ENCODE results near the gene AACS. TPM values are rescaled to one million over a fixed set of nuclear protein-coding genes. Genes with fewer than 3 reads are reported as not detected.
"Not testable (repeated sequence)": the region's sequence is repeated elsewhere in the genome, so short reads cannot be mapped to it uniquely, and the experiment has no call there.

AACS gene
- total RNA-seq, 1 donor from 2014 or later: 38.8 TPM

- no peak for DNase-seq (ENCODE audit: low spot score, unreplicated experiment)
- Mint-ChIP-seq H3K36me3 (ENCODE audit: insufficient read depth) (peaks cover 31% of the 10 kb centered on the region), H3K9me3 (ENCODE audit: low read depth) (no peaks in the 10 kb centered on the region), H3K27me3 (no peaks in the 10 kb centered on the region), H3K27ac (no peak overlapping the region), H3K4me3 (ENCODE audit: low read depth) (no peak overlapping the region), H3K4me1 (ENCODE audit: low read depth) (no peaks in the 10 kb centered on the region)
- no peak for TF ChIP-seq CTCF (IDR thresholded peaks at IDR 0.05; ENCODE audit: unreplicated experiment)
Measured at GRCh38 chr12:125079648-125080645, 14.7 kb downstream of the AACS start.

- H3K4me1 Mint-ChIP-seq (ENCODE audit: low read depth): no peaks in the 10 kb centered on the region
- no peak overlapping the region for H3K4me3 Mint-ChIP-seq (ENCODE audit: low read depth)
- TF ChIP-seq CTCF (IDR thresholded peaks at IDR 0.05; ENCODE audit: unreplicated experiment): no peak
- H3K36me3 Mint-ChIP-seq (ENCODE audit: insufficient read depth): peaks cover 29% of the 10 kb centered on the region
- DNase-seq (ENCODE audit: low spot score, unreplicated experiment): no peak
- H3K27me3 Mint-ChIP-seq: no peaks in the 10 kb centered on the region
- H3K9me3 Mint-ChIP-seq (ENCODE audit: low read depth): no peaks in the 10 kb centered on the region
- no peak overlapping the region for H3K27ac Mint-ChIP-seq
Measured at GRCh38 chr12:125081427-125081826, 16.2 kb downstream of the AACS start.

DNA sequence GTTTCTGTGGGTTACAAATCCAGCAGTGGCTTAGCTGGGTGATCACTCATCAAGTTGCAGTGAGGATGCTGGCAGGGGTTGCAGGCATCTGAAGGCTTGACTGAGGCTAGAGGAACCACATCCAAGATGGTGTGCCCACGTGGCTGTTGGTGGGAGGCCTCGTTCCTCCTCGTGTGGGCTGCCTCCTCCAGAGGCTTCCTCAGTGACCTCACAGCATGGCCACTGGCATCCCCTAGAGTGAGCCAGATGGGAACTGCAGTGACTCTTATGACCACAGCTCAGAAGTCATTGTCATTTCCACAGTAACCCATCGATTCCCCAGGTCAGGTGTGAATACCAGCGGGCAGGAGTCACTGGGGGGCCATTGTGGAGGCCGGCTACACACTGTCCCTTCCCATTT is 17.8 kb downstream of the AACS start:
- Mint-ChIP-seq H3K4me1 (ENCODE audit: low read depth) (no peaks in the 10 kb centered on the region), H3K27me3 (no peaks in the 10 kb centered on the region), H3K36me3 (ENCODE audit: insufficient read depth) (peaks cover 30% of the 10 kb centered on the region), H3K9me3 (ENCODE audit: low read depth) (no peaks in the 10 kb centered on the region), H3K4me3 (ENCODE audit: low read depth) (no peak overlapping the region), H3K27ac (peak overlapping the region; percentile 45)
- DNase-seq (ENCODE audit: low spot score, unreplicated experiment): no peak
- no peak for TF ChIP-seq CTCF (IDR thresholded peaks at IDR 0.05; ENCODE audit: unreplicated experiment)

- not testable (repeated sequence) for H3K4me1 Mint-ChIP-seq (ENCODE audit: low read depth); H3K27me3 Mint-ChIP-seq; H3K9me3 Mint-ChIP-seq (ENCODE audit: low read depth)
Measured at GRCh38 chr12:125088199-125088598, 23.0 kb downstream of the AACS start.

GRCh38 chr12:125089083-125089482 is 23.8 kb downstream of the AACS start:
- no peak for TF ChIP-seq CTCF (IDR thresholded peaks at IDR 0.05; ENCODE audit: unreplicated experiment)
- DNase-seq (ENCODE audit: low spot score, unreplicated experiment): no peak
- Mint-ChIP-seq H3K27ac (no peak overlapping the region), H3K4me1 (ENCODE audit: low read depth) (peaks cover 15% of the 10 kb centered on the region), H3K36me3 (ENCODE audit: insufficient read depth) (peaks cover 15% of the 10 kb centered on the region), H3K27me3 (no peaks in the 10 kb centered on the region), H3K9me3 (ENCODE audit: low read depth) (no peaks in the 10 kb centered on the region), H3K4me3 (ENCODE audit: low read depth) (no peak overlapping the region)

More at GRCh38 chr12:125088199-125088598, 23.0 kb downstream of the AACS start:
- H3K4me3 Mint-ChIP-seq (ENCODE audit: low read depth); DNase-seq (ENCODE audit: low spot score, unreplicated experiment); H3K27ac Mint-ChIP-seq: not testable (repeated sequence)
- peaks cover 16% of the 10 kb centered on the region for H3K36me3 Mint-ChIP-seq (ENCODE audit: insufficient read depth)

Measured in progenitor cell of endocrine pancreas (in vitro differentiated cells).